NCI-H128 (cell line): ENCODE data around the gene KIFC1.
"Not testable (repeated sequence)": the region's sequence is repeated elsewhere in the genome, so short reads cannot be mapped to it uniquely, and the experiment has no call there.

Experiments used
- DNase-seq: peaks from one replicate; lab custom pipeline; 2025; ENCODE audit not compliant: unreplicated experiment; lab: John Stamatoyannopoulos, UW

KIFC1 gene

GRCh38 chr6:33373960-33374910 is 17.4 kb upstream of the KIFC1 start:
- DNase-seq, result no peak

- no peak for DNase-seq
These were observed 16.4 kb upstream of the KIFC1 start for GRCh38 chr6:33375143-33375671.

- DNase-seq, result no peak
These were observed 14.5 kb upstream of the KIFC1 start for GRCh38 chr6:33377171-33377570.

GRCh38 chr6:33379184-33379583 is 12.4 kb upstream of the KIFC1 start:
- not testable (repeated sequence) for DNase-seq

GRCh38 chr6:33380272-33380981 is 11.2 kb upstream of the KIFC1 start:
- no peak for DNase-seq

GRCh38 chr6:33383427-33384185 is 8.0 kb upstream of the KIFC1 start:
- DNase-seq, result no peak

GRCh38 chr6:33384581-33385020 is 7.0 kb upstream of the KIFC1 start:
- DNase-seq, result no peak

GRCh38 chr6:33390173-33390572 is 1.4 kb upstream of the KIFC1 start:
- DNase-seq, result no peak

GRCh38 chr6:33390767-33391277 is 801 bp upstream of the KIFC1 start:
- DNase-seq, result no peak

- DNase-seq, result no peak
These were observed 435 bp downstream of the KIFC1 start for GRCh38 chr6:33391922-33392594.

GRCh38 chr6:33392595-33392948 is 949 bp downstream of the KIFC1 start:
- no peak for DNase-seq

- DNase-seq, result no peak
These were observed 1.4 kb downstream of the KIFC1 start for GRCh38 chr6:33392979-33393378.

- DNase-seq, result no peak
These were observed 5.9 kb downstream of the KIFC1 start for GRCh38 chr6:33397541-33397940.

- DNase-seq, result not testable (repeated sequence)
These were observed 7.0 kb downstream of the KIFC1 start for GRCh38 chr6:33398601-33399000.

GRCh38 chr6:33399881-33400280 is 8.3 kb downstream of the KIFC1 start:
- DNase-seq, result not testable (repeated sequence)

GRCh38 chr6:33404884-33405283 is 13.3 kb downstream of the KIFC1 start:
- DNase-seq, result no peak

GRCh38 chr6:33405386-33405940 is 13.8 kb downstream of the KIFC1 start:
- DNase-seq, result no peak

GRCh38 chr6:33406126-33406525 is 14.5 kb downstream of the KIFC1 start:
- no peak for DNase-seq

GRCh38 chr6:33407132-33407718 is 15.6 kb downstream of the KIFC1 start:
- no peak for DNase-seq
